Measurements from ENCODE around the gene RLN1. TPM values are rescaled to one million over a fixed set of nuclear protein-coding genes. Genes with fewer than 3 reads are reported as not detected.
"Not testable (repeated sequence)": the region's sequence is repeated elsewhere in the genome, so short reads cannot be mapped to it uniquely, and the experiment has no call there.

Gene RLN1
- total RNA-seq (2021): 0.66 to 0.89 TPM (median 0.87 TPM) in 3 replicates
- Bru-seq, nascent RNA: percentile 58 among the genes with signal in this experiment
- long read RNA-seq, experiment 1, partial matches to known transcripts: 0 of 5 reads
- long read RNA-seq, experiment 1, other reads (novel, unspliced or antisense): 1 of 5 reads
- long read RNA-seq, experiment 2, partial matches to known transcripts: 0 of 1 reads
- long read RNA-seq, experiment 2, other reads (novel, unspliced or antisense): 1 of 1 reads
- long read RNA-seq, experiment 3, partial matches to known transcripts: 0 of 4 reads
- long read RNA-seq, experiment 3, other reads (novel, unspliced or antisense): 4 of 4 reads

DNA sequence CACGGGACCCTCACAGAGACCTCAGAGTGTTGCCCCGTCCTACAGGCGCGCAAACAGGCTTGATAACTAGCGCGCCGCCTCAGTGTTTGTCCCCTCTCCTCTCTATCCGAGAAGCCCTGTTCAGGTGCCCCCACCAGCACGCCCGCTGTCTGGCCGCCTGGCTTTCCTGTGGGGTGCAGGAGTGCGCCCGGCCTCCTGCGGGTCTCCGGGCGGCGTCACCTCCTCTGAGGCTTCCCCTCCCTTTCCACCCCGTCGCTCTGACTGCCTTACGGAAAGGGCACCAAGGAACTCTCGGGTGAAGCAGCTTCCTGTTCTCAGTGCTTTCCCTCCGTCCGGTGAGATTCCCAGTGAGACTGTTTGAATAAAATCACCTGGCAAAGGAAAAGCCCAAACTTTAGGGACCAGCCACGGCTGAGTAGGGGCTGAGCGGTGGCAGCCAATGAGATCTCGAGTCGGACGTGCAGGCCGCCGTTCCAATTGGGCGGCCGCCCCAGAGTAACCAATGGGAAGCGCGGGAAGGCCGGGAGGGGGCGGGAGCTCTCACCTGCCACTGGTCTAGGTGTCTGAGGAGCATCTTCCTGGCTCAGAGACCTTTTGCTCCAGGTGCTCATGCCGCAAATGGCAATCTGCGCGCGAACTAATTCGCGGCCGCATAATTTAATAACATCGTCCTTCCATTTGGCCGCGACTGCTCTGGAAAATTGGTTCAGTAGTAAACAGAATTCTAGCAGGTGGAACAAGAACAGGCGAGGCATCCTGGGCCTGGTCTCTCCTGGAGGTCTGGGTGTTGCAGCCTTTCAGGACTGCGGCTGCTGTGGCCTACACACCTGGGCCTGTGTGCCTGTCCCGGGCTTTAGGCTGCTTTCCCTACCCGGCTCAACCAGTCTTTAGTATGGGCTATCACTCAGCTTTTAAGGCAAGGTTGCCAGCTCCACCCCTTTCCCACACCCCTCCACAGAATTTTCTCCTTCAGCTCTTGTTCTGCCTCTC is at the start of gene RLN1:
Gene RLN1 (minus strand): TSS at position 885 of the 990 bp plus-strand sequence. CDS start 130 bp downstream, at position 755.
- ATAC-seq: peak; percentile 99
- DNase-seq (ENCODE audit: low spot score): peak; percentile 44
- not testable (repeated sequence) for H3K36me3 Mint-ChIP-seq; H3K27me3 Mint-ChIP-seq (ENCODE audit: low read depth); H3K4me1 Mint-ChIP-seq; H3K9me3 Mint-ChIP-seq
- Mint-ChIP-seq H3K4me3 (peak within 1 kb of the TSS; percentile 67), H3K27ac (peak within 1 kb of the TSS; percentile 93)
- ChIA-PET POLR2A (interaction anchor here (0.6 to 1.0 kb wide), 3 partner anchors 12 to 98 kb away, joined by 3 read pairs; partner anchors contain the start of gene PLGRKT), CTCF (interaction anchor here (0.6 to 0.9 kb wide), 2 partner anchors 74 to 261 kb away, joined by 3 read pairs; no protein-coding TSS in a partner anchor)

DNA sequence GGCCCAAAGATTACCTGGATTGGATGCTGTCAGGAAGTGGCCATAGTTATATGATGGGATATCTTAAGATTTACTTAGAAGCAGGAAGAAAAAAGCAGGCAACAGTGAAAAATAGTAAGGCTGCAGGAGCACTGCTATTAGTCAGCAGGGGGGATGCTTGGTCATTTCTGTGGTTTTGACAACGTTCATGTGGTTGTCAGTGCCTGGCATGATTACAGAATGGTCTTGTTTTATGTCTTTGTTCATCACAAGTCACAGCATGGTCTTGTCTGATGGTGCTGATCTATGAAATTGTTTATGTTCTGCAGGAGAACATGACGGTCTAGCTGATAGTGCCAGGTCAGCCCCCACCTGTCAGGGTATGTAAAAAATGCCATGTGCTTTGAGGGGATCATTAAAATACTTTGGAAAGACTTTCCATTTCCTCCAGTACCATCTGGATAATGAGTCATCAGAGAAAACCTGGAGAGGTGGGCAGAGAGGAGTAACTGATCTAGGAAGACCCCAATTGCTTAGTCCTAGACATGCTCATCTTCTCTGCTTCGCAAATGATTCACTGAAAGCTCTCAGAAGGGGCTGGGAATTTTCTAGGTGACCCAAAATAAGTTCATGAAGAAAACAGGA is 49.5 kb upstream of the RLN1 start:
- Mint-ChIP-seq H3K9me3 (0 out of 2 replicates have a peak, but pooled peaks cover 3% of the 10 kb centered on the region), H3K4me1 (no peaks in the 10 kb centered on the region), H3K4me3 (no peak overlapping the region), H3K27ac (no peak overlapping the region), H3K36me3 (no peaks in the 10 kb centered on the region), H3K27me3 (ENCODE audit: low read depth) (no peaks in the 10 kb centered on the region)
- POLR2A ChIA-PET: no interaction called here
- DNase-seq (ENCODE audit: low spot score): no peak
- TF ChIP-seq FOXK1 (CRISPR knock-in tag; IDR thresholded peaks at IDR 0.05) (no peak), E2F1 (CRISPR knock-in tag; IDR thresholded peaks at IDR 0.05) (no peak), ERG (CRISPR knock-in tag; IDR thresholded peaks at IDR 0.05) (no peak), NR1H2 (CRISPR knock-in tag; IDR thresholded peaks at IDR 0.05) (no peak), MYBL2 (CRISPR knock-in tag; IDR thresholded peaks at IDR 0.05) (no peak), USF1 (CRISPR knock-in tag; IDR thresholded peaks at IDR 0.05) (no peak), ELF4 (CRISPR knock-in tag; IDR thresholded peaks at IDR 0.05; ENCODE audit: low read depth) (no peak), EMX1 (CRISPR knock-in tag; IDR thresholded peaks at IDR 0.05) (no peak), HMGA2 (CRISPR knock-in tag; IDR thresholded peaks at IDR 0.05) (no peak), SOX15 (CRISPR knock-in tag; IDR thresholded peaks at IDR 0.05) (no peak), ZNF423 (CRISPR knock-in tag; IDR thresholded peaks at IDR 0.05) (no peak)
- TF ChIP-seq, protein P1, sequence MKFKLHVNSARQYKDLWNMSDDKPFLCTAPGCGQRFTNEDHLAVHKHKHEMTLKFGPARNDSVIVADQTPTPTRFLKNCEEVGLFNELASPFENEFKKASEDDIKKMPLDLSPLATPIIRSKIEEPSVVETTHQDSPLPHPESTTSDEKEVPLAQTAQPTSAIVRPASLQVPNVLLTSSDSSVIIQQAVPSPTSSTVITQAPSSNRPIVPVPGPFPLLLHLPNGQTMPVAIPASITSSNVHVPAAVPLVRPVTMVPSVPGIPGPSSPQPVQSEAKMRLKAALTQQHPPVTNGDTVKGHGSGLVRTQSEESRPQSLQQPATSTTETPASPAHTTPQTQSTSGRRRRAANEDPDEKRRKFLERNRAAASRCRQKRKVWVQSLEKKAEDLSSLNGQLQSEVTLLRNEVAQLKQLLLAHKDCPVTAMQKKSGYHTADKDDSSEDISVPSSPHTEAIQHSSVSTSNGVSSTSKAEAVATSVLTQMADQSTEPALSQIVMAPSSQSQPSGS (CRISPR knock-in tag; IDR thresholded peaks at IDR 0.05; ENCODE audit: borderline replicate concordance, low read depth): no peak
- TF ChIP-seq, protein P2, sequence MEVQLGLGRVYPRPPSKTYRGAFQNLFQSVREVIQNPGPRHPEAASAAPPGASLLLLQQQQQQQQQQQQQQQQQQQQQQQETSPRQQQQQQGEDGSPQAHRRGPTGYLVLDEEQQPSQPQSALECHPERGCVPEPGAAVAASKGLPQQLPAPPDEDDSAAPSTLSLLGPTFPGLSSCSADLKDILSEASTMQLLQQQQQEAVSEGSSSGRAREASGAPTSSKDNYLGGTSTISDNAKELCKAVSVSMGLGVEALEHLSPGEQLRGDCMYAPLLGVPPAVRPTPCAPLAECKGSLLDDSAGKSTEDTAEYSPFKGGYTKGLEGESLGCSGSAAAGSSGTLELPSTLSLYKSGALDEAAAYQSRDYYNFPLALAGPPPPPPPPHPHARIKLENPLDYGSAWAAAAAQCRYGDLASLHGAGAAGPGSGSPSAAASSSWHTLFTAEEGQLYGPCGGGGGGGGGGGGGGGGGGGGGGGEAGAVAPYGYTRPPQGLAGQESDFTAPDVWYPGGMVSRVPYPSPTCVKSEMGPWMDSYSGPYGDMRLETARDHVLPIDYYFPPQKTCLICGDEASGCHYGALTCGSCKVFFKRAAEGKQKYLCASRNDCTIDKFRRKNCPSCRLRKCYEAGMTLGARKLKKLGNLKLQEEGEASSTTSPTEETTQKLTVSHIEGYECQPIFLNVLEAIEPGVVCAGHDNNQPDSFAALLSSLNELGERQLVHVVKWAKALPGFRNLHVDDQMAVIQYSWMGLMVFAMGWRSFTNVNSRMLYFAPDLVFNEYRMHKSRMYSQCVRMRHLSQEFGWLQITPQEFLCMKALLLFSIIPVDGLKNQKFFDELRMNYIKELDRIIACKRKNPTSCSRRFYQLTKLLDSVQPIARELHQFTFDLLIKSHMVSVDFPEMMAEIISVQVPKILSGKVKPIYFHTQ (CRISPR knock-in tag; IDR thresholded peaks at IDR 0.05): no peak
- TF ChIP-seq, protein P3, sequence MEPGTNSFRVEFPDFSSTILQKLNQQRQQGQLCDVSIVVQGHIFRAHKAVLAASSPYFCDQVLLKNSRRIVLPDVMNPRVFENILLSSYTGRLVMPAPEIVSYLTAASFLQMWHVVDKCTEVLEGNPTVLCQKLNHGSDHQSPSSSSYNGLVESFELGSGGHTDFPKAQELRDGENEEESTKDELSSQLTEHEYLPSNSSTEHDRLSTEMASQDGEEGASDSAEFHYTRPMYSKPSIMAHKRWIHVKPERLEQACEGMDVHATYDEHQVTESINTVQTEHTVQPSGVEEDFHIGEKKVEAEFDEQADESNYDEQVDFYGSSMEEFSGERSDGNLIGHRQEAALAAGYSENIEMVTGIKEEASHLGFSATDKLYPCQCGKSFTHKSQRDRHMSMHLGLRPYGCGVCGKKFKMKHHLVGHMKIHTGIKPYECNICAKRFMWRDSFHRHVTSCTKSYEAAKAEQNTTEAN (CRISPR knock-in tag; IDR thresholded peaks at IDR 0.05): no peak
- TF ChIP-seq, protein P4, sequence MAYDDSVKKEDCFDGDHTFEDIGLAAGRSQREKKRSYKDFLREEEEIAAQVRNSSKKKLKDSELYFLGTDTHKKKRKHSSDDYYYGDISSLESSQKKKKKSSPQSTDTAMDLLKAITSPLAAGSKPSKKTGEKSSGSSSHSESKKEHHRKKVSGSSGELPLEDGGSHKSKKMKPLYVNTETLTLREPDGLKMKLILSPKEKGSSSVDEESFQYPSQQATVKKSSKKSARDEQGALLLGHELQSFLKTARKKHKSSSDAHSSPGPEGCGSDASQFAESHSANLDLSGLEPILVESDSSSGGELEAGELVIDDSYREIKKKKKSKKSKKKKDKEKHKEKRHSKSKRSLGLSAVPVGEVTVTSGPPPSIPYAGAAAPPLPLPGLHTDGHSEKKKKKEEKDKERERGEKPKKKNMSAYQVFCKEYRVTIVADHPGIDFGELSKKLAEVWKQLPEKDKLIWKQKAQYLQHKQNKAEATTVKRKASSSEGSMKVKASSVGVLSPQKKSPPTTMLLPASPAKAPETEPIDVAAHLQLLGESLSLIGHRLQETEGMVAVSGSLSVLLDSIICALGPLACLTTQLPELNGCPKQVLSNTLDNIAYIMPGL (CRISPR knock-in tag; IDR thresholded peaks at IDR 0.05): no peak
- TF ChIP-seq, protein P5, sequence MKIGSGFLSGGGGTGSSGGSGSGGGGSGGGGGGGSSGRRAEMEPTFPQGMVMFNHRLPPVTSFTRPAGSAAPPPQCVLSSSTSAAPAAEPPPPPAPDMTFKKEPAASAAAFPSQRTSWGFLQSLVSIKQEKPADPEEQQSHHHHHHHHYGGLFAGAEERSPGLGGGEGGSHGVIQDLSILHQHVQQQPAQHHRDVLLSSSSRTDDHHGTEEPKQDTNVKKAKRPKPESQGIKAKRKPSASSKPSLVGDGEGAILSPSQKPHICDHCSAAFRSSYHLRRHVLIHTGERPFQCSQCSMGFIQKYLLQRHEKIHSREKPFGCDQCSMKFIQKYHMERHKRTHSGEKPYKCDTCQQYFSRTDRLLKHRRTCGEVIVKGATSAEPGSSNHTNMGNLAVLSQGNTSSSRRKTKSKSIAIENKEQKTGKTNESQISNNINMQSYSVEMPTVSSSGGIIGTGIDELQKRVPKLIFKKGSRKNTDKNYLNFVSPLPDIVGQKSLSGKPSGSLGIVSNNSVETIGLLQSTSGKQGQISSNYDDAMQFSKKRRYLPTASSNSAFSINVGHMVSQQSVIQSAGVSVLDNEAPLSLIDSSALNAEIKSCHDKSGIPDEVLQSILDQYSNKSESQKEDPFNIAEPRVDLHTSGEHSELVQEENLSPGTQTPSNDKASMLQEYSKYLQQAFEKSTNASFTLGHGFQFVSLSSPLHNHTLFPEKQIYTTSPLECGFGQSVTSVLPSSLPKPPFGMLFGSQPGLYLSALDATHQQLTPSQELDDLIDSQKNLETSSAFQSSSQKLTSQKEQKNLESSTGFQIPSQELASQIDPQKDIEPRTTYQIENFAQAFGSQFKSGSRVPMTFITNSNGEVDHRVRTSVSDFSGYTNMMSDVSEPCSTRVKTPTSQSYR (CRISPR knock-in tag; IDR thresholded peaks at IDR 0.05): no peak
- no peak for ATAC-seq
- CTCF ChIA-PET: no interaction called here

All from WTC11 (cell line).